ENCODE measurements around the gene PER1. TPM values are rescaled to one million over a fixed set of nuclear protein-coding genes. Genes with fewer than 3 reads are reported as not detected.

PER1 gene
- total RNA-seq, 2 experiments from 2014 or later = 15.4 to 48.0 TPM

DNA sequence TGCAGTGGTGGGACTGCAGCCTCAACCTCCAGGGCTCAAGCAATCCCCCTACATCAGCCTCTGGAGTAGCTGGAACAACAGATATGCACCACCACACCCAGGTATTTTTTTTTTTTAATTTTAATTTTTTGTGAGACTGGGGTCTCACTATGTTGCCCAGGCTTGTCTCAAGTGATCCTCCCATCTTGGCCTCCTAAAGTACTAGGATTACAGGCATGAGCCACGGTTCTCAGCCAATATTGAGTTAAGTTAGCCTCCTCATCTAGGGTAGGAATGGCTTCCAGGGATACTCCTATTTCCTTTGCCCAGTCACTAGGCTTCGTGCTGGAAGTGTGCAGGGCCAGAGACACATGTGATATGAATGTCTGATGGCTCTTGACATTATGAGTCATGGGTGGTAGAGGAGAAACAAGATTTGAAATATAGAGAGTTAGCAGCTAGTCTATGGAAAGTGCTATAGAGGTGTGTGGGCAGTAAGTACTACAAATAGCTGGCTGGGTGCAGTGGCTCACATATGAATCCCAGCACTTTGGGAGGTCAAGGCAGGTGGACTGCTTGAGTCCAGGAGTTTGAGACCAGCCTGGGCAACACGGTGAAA lies 20.3 kb downstream of the PER1 start:
- POLR2A ChIA-PET = interaction anchor here (0.6 to 1.4 kb wide), 2 partner anchors 9 to 24 kb away, joined by 3 read pairs; no protein-coding TSS in a partner anchor
- Histone ChIP-seq H3K36me3 (ENCODE audit: insufficient read depth, low read length) (no peaks in the 10 kb centered on the region), H3K4me1 (ENCODE audit: insufficient read depth, low read length, poor library complexity, severe bottlenecking) (peaks cover 4% of the 10 kb centered on the region), H3K4me2 (ENCODE audit: low read length) (no peak overlapping the region), H2AFZ (ENCODE audit: low read length) (no peak overlapping the region), H4K20me1 (ENCODE audit: insufficient read depth, low read length) (no peaks in the 10 kb centered on the region), H3K9me2 (ENCODE audit: insufficient read depth, low read length) (no peaks in the 10 kb centered on the region), H3K4me3 (ENCODE audit: low read depth, low read length, poor library complexity, severe bottlenecking) (no peak overlapping the region), H3K27ac (ENCODE audit: low read depth, low read length, poor library complexity, severe bottlenecking) (no peak overlapping the region), H3K9me3 (ENCODE audit: low read length) (no peaks in the 10 kb centered on the region), H3K79me2 (ENCODE audit: insufficient read depth, low read depth, low read length) (no peaks in the 10 kb centered on the region)
- BruUV-seq (replicated peaks) = no TSS peak
- CTCF ChIA-PET (ENCODE audit: unreplicated experiment) = no interaction called here
- no peak for DNase-seq (ENCODE audit: low spot score)
- TF ChIP-seq, protein P1, sequence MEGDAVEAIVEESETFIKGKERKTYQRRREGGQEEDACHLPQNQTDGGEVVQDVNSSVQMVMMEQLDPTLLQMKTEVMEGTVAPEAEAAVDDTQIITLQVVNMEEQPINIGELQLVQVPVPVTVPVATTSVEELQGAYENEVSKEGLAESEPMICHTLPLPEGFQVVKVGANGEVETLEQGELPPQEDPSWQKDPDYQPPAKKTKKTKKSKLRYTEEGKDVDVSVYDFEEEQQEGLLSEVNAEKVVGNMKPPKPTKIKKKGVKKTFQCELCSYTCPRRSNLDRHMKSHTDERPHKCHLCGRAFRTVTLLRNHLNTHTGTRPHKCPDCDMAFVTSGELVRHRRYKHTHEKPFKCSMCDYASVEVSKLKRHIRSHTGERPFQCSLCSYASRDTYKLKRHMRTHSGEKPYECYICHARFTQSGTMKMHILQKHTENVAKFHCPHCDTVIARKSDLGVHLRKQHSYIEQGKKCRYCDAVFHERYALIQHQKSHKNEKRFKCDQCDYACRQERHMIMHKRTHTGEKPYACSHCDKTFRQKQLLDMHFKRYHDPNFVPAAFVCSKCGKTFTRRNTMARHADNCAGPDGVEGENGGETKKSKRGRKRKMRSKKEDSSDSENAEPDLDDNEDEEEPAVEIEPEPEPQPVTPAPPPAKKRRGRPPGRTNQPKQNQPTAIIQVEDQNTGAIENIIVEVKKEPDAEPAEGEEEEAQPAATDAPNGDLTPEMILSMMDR (conservative IDR thresholded peaks at IDR 0.05; ENCODE audit: low read length) = no peak
- TF ChIP-seq EZH2phosphoT487 (IDR thresholded peaks at IDR 0.05; ENCODE audit: borderline replicate concordance, low read depth, low read length) = no peak
- intact Hi-C loops (cut with micrococcal nuclease; ENCODE audit: unreplicated experiment) = no loop called here

DNA sequence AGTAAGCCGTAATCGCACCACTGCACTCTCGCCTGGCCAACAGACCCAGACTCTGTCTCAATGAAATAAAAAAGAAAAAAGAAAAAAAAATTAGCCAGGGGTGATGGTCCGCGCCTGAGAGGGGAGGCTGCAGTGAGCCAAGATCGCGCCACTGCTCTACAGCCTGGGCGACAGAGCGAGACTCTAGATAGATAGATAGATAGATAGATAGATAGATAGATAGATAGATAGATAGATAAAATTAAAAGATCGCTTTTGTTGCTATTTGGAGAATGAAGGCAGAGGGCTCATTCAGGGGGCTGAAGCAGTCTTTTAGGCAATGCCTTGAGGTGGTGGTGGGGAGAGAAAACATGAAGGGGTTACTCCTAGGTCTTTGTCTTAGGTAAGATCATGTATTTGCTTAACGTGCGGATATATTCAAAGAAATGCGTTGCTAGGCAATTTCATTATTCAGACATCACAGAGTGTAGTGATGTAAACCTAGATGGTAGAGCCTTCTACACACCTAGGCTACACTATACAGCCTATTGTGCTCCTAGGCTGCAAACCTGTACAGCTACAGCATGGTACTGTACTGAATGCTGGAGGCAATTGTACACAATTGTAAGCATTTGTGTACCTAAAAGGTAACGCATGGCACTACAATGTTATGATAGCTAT lies 23.9 kb downstream of the PER1 start:
- H2AFZ ChIP-seq (ENCODE audit: low read length) = no peak overlapping the region
- ChIA-PET CTCF (ENCODE audit: unreplicated experiment) (no interaction called here), POLR2A (no interaction called here)
- intact Hi-C loops (cut with micrococcal nuclease; ENCODE audit: unreplicated experiment) = no loop called here
- no peak for DNase-seq (ENCODE audit: low spot score)
- no peaks in the 10 kb centered on the region for H3K9me2 ChIP-seq (ENCODE audit: insufficient read depth, low read length)
- H4K20me1 ChIP-seq (ENCODE audit: insufficient read depth, low read length) = 0 out of 2 replicates have a peak, but pooled peaks cover 3% of the 10 kb centered on the region
- no peak overlapping the region for H3K4me3 ChIP-seq (ENCODE audit: low read depth, low read length, poor library complexity, severe bottlenecking)
- no peak overlapping the region for H3K27ac ChIP-seq (ENCODE audit: low read depth, low read length, poor library complexity, severe bottlenecking)
- H3K9me3 ChIP-seq (ENCODE audit: low read length) = no peaks in the 10 kb centered on the region
- H3K4me1 ChIP-seq (ENCODE audit: insufficient read depth, low read length, poor library complexity, severe bottlenecking) = peaks cover 29% of the 10 kb centered on the region
- H3K79me2 ChIP-seq (ENCODE audit: insufficient read depth, low read depth, low read length) = no peaks in the 10 kb centered on the region
- H3K4me2 ChIP-seq (ENCODE audit: low read length) = no peak overlapping the region
- no peaks in the 10 kb centered on the region for H3K36me3 ChIP-seq (ENCODE audit: insufficient read depth, low read length)
- BruUV-seq (replicated peaks) = no TSS peak
- TF ChIP-seq EZH2phosphoT487 (IDR thresholded peaks at IDR 0.05; ENCODE audit: borderline replicate concordance, low read depth, low read length) = no peak
- TF ChIP-seq, protein P1 (conservative IDR thresholded peaks at IDR 0.05; ENCODE audit: low read length) = no peak
